ENCODE results near the gene PICALM.

PICALM gene

DNA sequence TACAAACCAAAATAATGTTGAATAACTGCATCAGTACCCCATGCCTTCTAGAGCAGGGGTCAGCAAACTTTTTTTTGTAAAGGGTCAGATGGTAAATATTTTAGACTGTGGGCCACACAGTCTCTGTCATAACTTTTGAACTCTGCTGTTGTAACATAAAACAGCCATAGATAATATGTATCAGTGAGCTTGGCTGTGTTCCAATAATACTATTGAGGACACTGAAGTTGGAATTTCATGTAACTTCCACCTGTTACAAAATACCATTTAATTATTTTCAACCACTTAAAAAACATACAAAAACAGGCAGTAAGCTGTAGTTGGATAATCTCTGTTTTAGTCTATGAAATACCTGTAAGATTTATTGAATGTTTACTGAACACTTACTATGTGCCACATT is 55.2 kb downstream of the PICALM start:
- no peaks in the 10 kb centered on the region for H3K9me3 ChIP-seq (ENCODE audit: severe bottlenecking)
- no peaks in the 10 kb centered on the region for H3K4me1 ChIP-seq (ENCODE audit: insufficient read depth, poor library complexity, severe bottlenecking)
- H3K27me3 ChIP-seq (ENCODE audit: insufficient read depth, poor library complexity, severe bottlenecking) = no peaks in the 10 kb centered on the region
- TF ChIP-seq, protein P1, sequence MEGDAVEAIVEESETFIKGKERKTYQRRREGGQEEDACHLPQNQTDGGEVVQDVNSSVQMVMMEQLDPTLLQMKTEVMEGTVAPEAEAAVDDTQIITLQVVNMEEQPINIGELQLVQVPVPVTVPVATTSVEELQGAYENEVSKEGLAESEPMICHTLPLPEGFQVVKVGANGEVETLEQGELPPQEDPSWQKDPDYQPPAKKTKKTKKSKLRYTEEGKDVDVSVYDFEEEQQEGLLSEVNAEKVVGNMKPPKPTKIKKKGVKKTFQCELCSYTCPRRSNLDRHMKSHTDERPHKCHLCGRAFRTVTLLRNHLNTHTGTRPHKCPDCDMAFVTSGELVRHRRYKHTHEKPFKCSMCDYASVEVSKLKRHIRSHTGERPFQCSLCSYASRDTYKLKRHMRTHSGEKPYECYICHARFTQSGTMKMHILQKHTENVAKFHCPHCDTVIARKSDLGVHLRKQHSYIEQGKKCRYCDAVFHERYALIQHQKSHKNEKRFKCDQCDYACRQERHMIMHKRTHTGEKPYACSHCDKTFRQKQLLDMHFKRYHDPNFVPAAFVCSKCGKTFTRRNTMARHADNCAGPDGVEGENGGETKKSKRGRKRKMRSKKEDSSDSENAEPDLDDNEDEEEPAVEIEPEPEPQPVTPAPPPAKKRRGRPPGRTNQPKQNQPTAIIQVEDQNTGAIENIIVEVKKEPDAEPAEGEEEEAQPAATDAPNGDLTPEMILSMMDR (IDR thresholded peaks at IDR 0.05; ENCODE audit: poor library complexity, severe bottlenecking) = no peak
- H3K36me3 ChIP-seq (ENCODE audit: low read depth) = peaks cover 93% of the 10 kb centered on the region
- H3K27ac ChIP-seq (ENCODE audit: poor library complexity, severe bottlenecking) = no peak overlapping the region
- DNase-seq (ENCODE audit: low spot score) = no peak
- no peak overlapping the region for H3K4me3 ChIP-seq (ENCODE audit: severe bottlenecking)
- no peak for ATAC-seq (ENCODE audit: low read depth)

DNA sequence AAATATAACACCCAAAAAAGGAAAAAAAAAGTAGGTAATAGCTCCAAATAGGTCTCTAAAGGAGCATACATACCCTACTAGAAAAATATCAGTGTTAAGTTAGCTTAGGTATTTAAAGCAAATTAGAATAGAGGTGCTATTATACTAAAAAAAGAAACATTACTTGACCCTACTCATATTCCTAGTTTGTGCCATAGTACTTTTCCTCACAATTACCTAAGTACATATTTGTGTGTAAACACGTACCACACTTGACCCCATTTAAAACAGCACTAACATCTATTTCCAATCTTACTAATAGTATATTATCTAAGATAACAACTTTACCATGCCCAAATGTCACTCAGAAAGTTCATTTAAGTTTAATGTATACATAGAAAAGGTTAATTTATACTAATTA is 57.7 kb downstream of the PICALM start:
- H3K36me3 ChIP-seq (ENCODE audit: low read depth) = peaks cover 95% of the 10 kb centered on the region

DNA sequence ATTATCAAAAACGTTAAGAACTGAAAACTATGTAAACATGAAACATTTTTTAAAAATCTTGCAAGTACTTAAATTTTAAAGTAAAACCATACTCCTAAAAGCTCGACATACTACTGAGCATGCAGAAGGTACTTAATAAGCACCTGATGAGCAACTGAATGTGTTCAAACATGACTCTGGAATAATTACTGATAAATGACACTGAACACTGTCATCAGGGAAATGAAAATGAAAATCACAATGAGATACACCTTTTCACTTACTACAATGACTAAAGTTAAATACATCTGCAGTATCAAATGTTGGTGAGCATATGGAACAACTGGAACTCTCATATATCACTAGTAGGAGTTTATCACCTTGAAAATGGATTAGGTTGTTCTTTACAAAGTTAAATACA is 65.2 kb downstream of the PICALM start:
- H3K9me3 ChIP-seq (ENCODE audit: severe bottlenecking) = no peaks in the 10 kb centered on the region
- H3K36me3 ChIP-seq (ENCODE audit: low read depth) = peaks cover 100% of the 10 kb centered on the region
- no peaks in the 10 kb centered on the region for H3K27me3 ChIP-seq (ENCODE audit: insufficient read depth, poor library complexity, severe bottlenecking)
- no peak overlapping the region for H3K27ac ChIP-seq (ENCODE audit: poor library complexity, severe bottlenecking)
- H3K4me1 ChIP-seq (ENCODE audit: insufficient read depth, poor library complexity, severe bottlenecking) = no peaks in the 10 kb centered on the region
- H3K4me3 ChIP-seq (ENCODE audit: severe bottlenecking) = no peak overlapping the region
- TF ChIP-seq, protein P1 (IDR thresholded peaks at IDR 0.05; ENCODE audit: poor library complexity, severe bottlenecking) = no peak
- ATAC-seq (ENCODE audit: low read depth) (no peak), DNase-seq (ENCODE audit: low spot score) (no peak)

More for the DNA sequence above, 57.7 kb downstream of the PICALM start:
- Histone ChIP-seq H3K4me1 (ENCODE audit: insufficient read depth, poor library complexity, severe bottlenecking) (no peaks in the 10 kb centered on the region), H3K4me3 (ENCODE audit: severe bottlenecking) (no peak overlapping the region), H3K9me3 (ENCODE audit: severe bottlenecking) (no peaks in the 10 kb centered on the region), H3K27ac (ENCODE audit: poor library complexity, severe bottlenecking) (no peak overlapping the region), H3K27me3 (ENCODE audit: insufficient read depth, poor library complexity, severe bottlenecking) (no peaks in the 10 kb centered on the region)
- no peak for ATAC-seq (ENCODE audit: low read depth)
- TF ChIP-seq, protein P1 (IDR thresholded peaks at IDR 0.05; ENCODE audit: poor library complexity, severe bottlenecking) = no peak
- no peak for DNase-seq (ENCODE audit: low spot score)

DNA sequence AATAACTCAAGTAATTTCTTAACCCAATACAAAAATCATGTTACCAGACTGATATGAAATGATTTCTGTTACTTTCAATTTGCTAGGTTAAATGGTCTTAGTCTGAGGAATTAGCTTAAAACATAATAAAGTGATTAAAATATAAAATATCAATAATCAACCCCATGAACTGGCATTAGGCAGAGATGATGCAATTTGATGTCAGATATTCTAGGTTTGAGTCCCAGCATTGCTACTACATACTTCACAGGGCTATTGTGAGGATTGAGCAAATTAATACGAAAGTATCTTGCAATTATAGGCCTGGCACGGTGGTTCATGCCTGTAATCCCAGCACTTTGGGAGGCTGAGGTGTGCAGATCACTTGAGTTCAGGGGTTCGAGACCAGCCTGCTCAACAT is 66.5 kb downstream of the PICALM start:
- Histone ChIP-seq H3K36me3 (ENCODE audit: low read depth) (peaks cover 100% of the 10 kb centered on the region), H3K4me1 (ENCODE audit: insufficient read depth, poor library complexity, severe bottlenecking) (no peaks in the 10 kb centered on the region), H3K4me3 (ENCODE audit: severe bottlenecking) (no peak overlapping the region), H3K27ac (ENCODE audit: poor library complexity, severe bottlenecking) (no peak overlapping the region), H3K9me3 (ENCODE audit: severe bottlenecking) (no peaks in the 10 kb centered on the region), H3K27me3 (ENCODE audit: insufficient read depth, poor library complexity, severe bottlenecking) (no peaks in the 10 kb centered on the region)
- DNase-seq (ENCODE audit: low spot score) = no peak
- no peak for ATAC-seq (ENCODE audit: low read depth)
- TF ChIP-seq, protein P1 (IDR thresholded peaks at IDR 0.05; ENCODE audit: poor library complexity, severe bottlenecking) = no peak

DNA sequence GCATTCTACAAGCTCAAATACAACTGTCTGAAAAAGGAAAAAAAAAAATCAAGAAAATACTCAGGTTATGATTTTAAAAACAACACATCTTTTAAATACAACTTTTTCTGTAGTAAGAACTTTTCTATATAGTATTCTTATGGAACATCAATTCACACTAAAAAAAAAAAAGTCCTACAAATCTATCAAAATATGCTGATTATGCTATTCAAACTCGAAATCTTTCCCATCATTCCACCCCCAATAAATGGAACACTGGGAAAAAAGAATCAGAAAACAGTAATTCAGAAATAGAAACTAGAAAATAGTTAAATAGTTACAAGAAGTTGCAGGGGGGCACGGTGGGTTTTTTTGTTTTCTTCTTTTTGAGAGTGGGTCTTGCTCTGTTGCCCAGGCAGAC is 77.4 kb downstream of the PICALM start:
- H3K4me1 ChIP-seq (ENCODE audit: insufficient read depth, poor library complexity, severe bottlenecking) = no peaks in the 10 kb centered on the region
- ATAC-seq (ENCODE audit: low read depth) (no peak), DNase-seq (ENCODE audit: low spot score) (no peak)
- H3K4me3 ChIP-seq (ENCODE audit: severe bottlenecking) = no peak overlapping the region
- peaks cover 80% of the 10 kb centered on the region for H3K36me3 ChIP-seq (ENCODE audit: low read depth)
- TF ChIP-seq, protein P1 (IDR thresholded peaks at IDR 0.05; ENCODE audit: poor library complexity, severe bottlenecking) = no peak
- no peaks in the 10 kb centered on the region for H3K9me3 ChIP-seq (ENCODE audit: severe bottlenecking)
- no peak overlapping the region for H3K27ac ChIP-seq (ENCODE audit: poor library complexity, severe bottlenecking)
- H3K27me3 ChIP-seq (ENCODE audit: insufficient read depth, poor library complexity, severe bottlenecking) = no peaks in the 10 kb centered on the region

Measured in RWPE2 (cell line).